SK-N-SH treated with all-trans-retinoic acid at 6 μM for 48 hours (cell line): ENCODE measurements around the gene GJA9.

Experiments
- ESRRG ChIP-seq: fragments of 250-450 bp; sonication (Bioruptor Pico); IDR thresholded peaks from 2 replicates; pipeline ENCODE4 v1.6.1; 2021; ENCODE audit warnings: mild to moderate bottlenecking
- RARB ChIP-seq: fragments of 250-450 bp; sonication (Bioruptor Pico); IDR thresholded peaks from 2 replicates; pipeline ENCODE4 v1.8.0; 2021; ENCODE audit warnings: mild to moderate bottlenecking, moderate library complexity
- SNAI2 ChIP-seq: fragments of 250-450 bp; sonication (Bioruptor Pico); IDR thresholded peaks from 2 replicates; pipeline ENCODE4 v1.5.0; 2020; ENCODE audit warnings: mild to moderate bottlenecking, moderate library complexity

GRCh38 chr1:38888423-38889333, 7.3 kb upstream of the GJA9 start:
- TF ChIP-seq ESRRG (no peak), RARB (no peak), SNAI2 (CRISPR knock-in tag) (no peak)
